HEK293 (cell line): ENCODE results near the gene KLHL7.

Experiments
- BCL11A ChIP-seq: fragments of 450-650 bp; formaldehyde crosslinking; IDR thresholded peaks from 2 replicates; pipeline ENCODE4 v1.5.1; 2016; ENCODE audit warnings: low read depth, missing biosample characterization, missing genetic modification characterization
- BCL6B ChIP-seq: fragments of 450-650 bp; formaldehyde crosslinking; IDR thresholded peaks from 2 replicates; pipeline ENCODE4 v1.5.1; 2017; ENCODE audit warnings: missing biosample characterization, missing genetic modification characterization
- PBX3 ChIP-seq: sonication (generic); formaldehyde crosslinking; IDR thresholded peaks from 2 replicates; pipeline ENCODE4 v1.8.1; 2022; ENCODE audit warnings: mild to moderate bottlenecking, moderate library complexity, missing genetic modification reagents
- REST ChIP-seq: fragments of 450-650 bp; formaldehyde crosslinking; IDR thresholded peaks from 2 replicates; pipeline ENCODE4 v1.5.1; 2016; ENCODE audit warnings: missing biosample characterization, missing genetic modification characterization
- ZNF280C ChIP-seq: fragments of 450-650 bp; formaldehyde crosslinking; IDR thresholded peaks from 2 replicates; pipeline ENCODE4 v1.5.1; 2016; ENCODE audit warnings: missing biosample characterization, missing genetic modification characterization
- ZNF324 ChIP-seq: fragments of 450-650 bp; formaldehyde crosslinking; IDR thresholded peaks from 2 replicates; pipeline ENCODE4 v1.5.1; 2016; ENCODE audit warnings: missing biosample characterization, missing genetic modification characterization
- ZNF48 ChIP-seq: fragments of 450-650 bp; formaldehyde crosslinking; IDR thresholded peaks from 2 replicates; pipeline ENCODE4 v1.5.1; 2016; ENCODE audit warnings: missing biosample characterization, missing genetic modification characterization
- ZNF529 ChIP-seq: fragments of 450-650 bp; formaldehyde crosslinking; IDR thresholded peaks from 2 replicates; pipeline ENCODE4 v1.5.1; 2017; ENCODE audit warnings: missing genetic modification characterization, missing biosample characterization; ENCODE audit not compliant: insufficient replicate concordance
- ZNF558 ChIP-seq: fragments of 450-650 bp; formaldehyde crosslinking; IDR thresholded peaks from 2 replicates; pipeline ENCODE4 v1.5.1; 2016; ENCODE audit warnings: missing biosample characterization, missing genetic modification characterization
- TF ChIP-seq, protein P1 (sequence below): fragments of 450-650 bp; formaldehyde crosslinking; IDR thresholded peaks from 2 replicates; pipeline ENCODE4 v1.5.1; 2016; ENCODE audit warnings: missing biosample characterization, missing genetic modification characterization
- TF ChIP-seq, protein P2 (sequence below): fragments of 450-650 bp; IDR thresholded peaks from 2 replicates; pipeline ENCODE4 v1.5.1; 2018; ENCODE audit warnings: missing biosample characterization, mild to moderate bottlenecking, missing genetic modification characterization
- TF ChIP-seq, protein P3 (sequence below): fragments of 450-650 bp; formaldehyde crosslinking; IDR thresholded peaks from 2 replicates; pipeline ENCODE4 v1.5.1; 2016; ENCODE audit warnings: missing biosample characterization, missing genetic modification characterization

DNA sequence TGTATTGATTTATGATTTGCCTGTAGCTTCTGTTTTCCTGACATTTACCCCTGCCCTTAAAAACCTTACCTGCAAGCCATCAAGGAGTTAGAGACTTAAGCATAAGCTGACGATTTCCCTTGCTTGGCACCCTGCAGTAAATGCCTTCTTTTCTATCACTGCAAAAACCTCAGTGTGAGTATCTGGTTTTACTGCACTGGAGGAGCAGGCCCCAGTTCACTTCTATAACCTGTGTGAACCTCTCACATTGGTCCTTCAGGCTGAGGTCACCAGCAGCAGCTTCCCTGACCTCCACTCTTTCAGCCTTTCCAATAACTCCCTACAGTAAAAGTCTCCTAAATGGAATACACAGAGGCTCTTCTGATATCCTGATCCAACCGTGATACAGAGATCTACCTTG, 106.8 kb downstream of the KLHL7 start:
- TF ChIP-seq, protein P1, sequence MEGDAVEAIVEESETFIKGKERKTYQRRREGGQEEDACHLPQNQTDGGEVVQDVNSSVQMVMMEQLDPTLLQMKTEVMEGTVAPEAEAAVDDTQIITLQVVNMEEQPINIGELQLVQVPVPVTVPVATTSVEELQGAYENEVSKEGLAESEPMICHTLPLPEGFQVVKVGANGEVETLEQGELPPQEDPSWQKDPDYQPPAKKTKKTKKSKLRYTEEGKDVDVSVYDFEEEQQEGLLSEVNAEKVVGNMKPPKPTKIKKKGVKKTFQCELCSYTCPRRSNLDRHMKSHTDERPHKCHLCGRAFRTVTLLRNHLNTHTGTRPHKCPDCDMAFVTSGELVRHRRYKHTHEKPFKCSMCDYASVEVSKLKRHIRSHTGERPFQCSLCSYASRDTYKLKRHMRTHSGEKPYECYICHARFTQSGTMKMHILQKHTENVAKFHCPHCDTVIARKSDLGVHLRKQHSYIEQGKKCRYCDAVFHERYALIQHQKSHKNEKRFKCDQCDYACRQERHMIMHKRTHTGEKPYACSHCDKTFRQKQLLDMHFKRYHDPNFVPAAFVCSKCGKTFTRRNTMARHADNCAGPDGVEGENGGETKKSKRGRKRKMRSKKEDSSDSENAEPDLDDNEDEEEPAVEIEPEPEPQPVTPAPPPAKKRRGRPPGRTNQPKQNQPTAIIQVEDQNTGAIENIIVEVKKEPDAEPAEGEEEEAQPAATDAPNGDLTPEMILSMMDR (tag by site-specific recombination) = no peak
- TF ChIP-seq, protein P2, sequence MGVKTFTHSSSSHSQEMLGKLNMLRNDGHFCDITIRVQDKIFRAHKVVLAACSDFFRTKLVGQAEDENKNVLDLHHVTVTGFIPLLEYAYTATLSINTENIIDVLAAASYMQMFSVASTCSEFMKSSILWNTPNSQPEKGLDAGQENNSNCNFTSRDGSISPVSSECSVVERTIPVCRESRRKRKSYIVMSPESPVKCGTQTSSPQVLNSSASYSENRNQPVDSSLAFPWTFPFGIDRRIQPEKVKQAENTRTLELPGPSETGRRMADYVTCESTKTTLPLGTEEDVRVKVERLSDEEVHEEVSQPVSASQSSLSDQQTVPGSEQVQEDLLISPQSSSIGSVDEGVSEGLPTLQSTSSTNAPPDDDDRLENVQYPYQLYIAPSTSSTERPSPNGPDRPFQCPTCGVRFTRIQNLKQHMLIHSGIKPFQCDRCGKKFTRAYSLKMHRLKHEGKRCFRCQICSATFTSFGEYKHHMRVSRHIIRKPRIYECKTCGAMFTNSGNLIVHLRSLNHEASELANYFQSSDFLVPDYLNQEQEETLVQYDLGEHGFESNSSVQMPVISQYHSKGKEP = no peak
- TF ChIP-seq PBX3 (CRISPR knock-in tag) (no peak), REST (no peak), BCL6B (no peak), ZNF324 (tag by site-specific recombination) (no peak), ZNF48 (tag by site-specific recombination) (no peak), ZNF529 (tag by site-specific recombination) (no peak), ZNF280C (tag by site-specific recombination) (no peak), ZNF558 (tag by site-specific recombination) (no peak), BCL11A (tag by site-specific recombination) (no peak)
- TF ChIP-seq, protein P3, sequence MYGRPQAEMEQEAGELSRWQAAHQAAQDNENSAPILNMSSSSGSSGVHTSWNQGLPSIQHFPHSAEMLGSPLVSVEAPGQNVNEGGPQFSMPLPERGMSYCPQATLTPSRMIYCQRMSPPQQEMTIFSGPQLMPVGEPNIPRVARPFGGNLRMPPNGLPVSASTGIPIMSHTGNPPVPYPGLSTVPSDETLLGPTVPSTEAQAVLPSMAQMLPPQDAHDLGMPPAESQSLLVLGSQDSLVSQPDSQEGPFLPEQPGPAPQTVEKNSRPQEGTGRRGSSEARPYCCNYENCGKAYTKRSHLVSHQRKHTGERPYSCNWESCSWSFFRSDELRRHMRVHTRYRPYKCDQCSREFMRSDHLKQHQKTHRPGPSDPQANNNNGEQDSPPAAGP (tag by site-specific recombination) = no peak
